ENCODE data around the gene PRRX2. TPM values are rescaled to one million over a fixed set of nuclear protein-coding genes. Genes with fewer than 3 reads are reported as not detected.
A peak's percentile ranks its signal among the peaks of the same experiment; 100 is the strongest.
"Not testable (repeated sequence)": the region's sequence is repeated elsewhere in the genome, so short reads cannot be mapped to it uniquely, and the experiment has no call there.

The PRRX2 gene
- total and polyA plus RNA-seq, 2 experiments from 2014 or later: 141 to 169 TPM

DNA sequence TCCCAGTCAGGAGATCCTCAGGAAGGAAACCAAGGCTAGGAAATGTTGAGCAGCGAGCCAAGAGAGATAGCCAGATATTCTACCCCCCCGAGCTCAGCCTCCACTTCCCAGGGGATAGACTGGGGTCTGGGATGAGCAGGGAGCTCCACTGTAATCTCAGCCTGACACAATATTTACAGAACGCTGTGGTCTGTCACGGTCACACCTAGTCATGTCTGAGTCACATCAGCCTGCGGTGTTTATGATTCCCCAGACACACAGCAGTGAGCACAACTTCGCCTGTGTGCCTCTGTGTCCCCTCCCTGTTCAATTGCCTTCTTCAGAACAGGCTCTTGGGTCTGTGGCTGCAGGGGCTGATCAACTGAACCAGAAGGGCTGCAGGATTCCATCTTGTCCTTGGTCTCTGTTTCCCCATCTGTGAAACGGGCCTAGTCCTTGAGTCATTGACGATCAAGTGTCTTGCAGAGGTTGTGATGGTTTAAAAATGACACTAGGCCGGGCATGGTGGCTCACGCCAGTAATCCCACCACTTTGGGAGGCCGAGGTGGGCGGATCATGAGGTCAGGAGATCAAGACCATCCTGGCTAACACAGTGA is 8.6 kb upstream of the PRRX2 start:
- TF ChIP-seq EZH2 (IDR thresholded peaks at IDR 0.05; ENCODE audit: insufficient read depth, poor library complexity, severe bottlenecking): no peak
- TF ChIP-seq EZH2phosphoT487 (IDR thresholded peaks at IDR 0.05; ENCODE audit: insufficient read depth, low read depth): no peak
- in situ Hi-C loops (cut with MboI): no loop called here
- H3K4me3 ChIP-seq: no peak overlapping the region
- H3K4me1 ChIP-seq (ENCODE audit: insufficient read depth): peaks cover 13% of the 10 kb centered on the region
- peaks cover 12% of the 10 kb centered on the region for H3F3A ChIP-seq (ENCODE audit: insufficient read depth)
- no peak overlapping the region for H2AFZ ChIP-seq
- peak overlapping the region; percentile 23; the same call in 1 of the 2 replicates for H3K9ac ChIP-seq
- no peaks in the 10 kb centered on the region for H3K27me3 ChIP-seq (replicated peaks; ENCODE audit: insufficient read depth)
- WGBS, 2 experiments (ENCODE audit: low coverage in 1 of 2, low lambda C conversion rate in 2 of 2, missing lambda C conversion rate in 2 of 2): 41 to 45% methylated on average over 12 of the region's 12 CpGs
- no peaks in the 10 kb centered on the region for H3K79me2 ChIP-seq (ENCODE audit: insufficient read depth)
- no peaks in the 10 kb centered on the region for H4K20me1 ChIP-seq (ENCODE audit: insufficient read depth)
- peak; percentile 92 for DNase-seq
- peak overlapping the region; percentile 33 for H3K27ac ChIP-seq
- no peaks in the 10 kb centered on the region for H3K9me2 ChIP-seq (ENCODE audit: insufficient read depth)
- no peaks in the 10 kb centered on the region for H3K36me3 ChIP-seq (ENCODE audit: low read depth)
- no peaks in the 10 kb centered on the region for H3K9me3 ChIP-seq (ENCODE audit: low read depth)
- peak overlapping the region; percentile 52 for H3K4me2 ChIP-seq (ENCODE audit: unreplicated experiment)

DNA sequence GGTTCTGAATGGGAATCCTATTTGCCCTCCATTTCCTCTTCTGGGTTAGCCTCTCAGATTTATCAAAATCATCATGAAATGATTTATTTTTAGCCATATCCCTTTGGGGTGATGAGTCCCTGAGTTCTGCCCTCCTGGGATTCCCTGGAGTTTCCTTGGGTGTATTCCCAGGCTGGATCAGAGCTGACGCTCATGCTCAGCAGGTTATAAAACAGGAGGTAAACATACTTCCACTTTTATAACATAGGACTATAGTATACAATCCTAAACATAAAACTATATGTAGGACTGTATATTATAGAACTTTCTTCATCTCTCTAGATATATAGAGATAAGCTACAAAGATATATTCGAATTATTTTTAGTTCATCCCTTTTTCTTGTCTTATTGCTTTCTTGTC is 4.4 kb upstream of the PRRX2 start:
- H3K9me3 ChIP-seq (ENCODE audit: low read depth): no peaks in the 10 kb centered on the region
- peaks cover 10% of the 10 kb centered on the region for H3K4me1 ChIP-seq (ENCODE audit: insufficient read depth)
- H3F3A ChIP-seq (ENCODE audit: insufficient read depth): peaks cover 12% of the 10 kb centered on the region
- H3K36me3 ChIP-seq (ENCODE audit: low read depth): no peaks in the 10 kb centered on the region
- H3K27me3 ChIP-seq (replicated peaks; ENCODE audit: insufficient read depth): no peaks in the 10 kb centered on the region
- H3K4me2 ChIP-seq (ENCODE audit: unreplicated experiment): no peak overlapping the region
- no peaks in the 10 kb centered on the region for H3K9me2 ChIP-seq (ENCODE audit: insufficient read depth)
- H3K9ac ChIP-seq: no peak overlapping the region
- H3K79me2 ChIP-seq (ENCODE audit: insufficient read depth): 0 out of 2 replicates have a peak, but pooled peaks cover under 1% of the 10 kb centered on the region
- no peak overlapping the region for H2AFZ ChIP-seq
- WGBS, 2 experiments (ENCODE audit: low coverage in 1 of 2, low lambda C conversion rate in 2 of 2, missing lambda C conversion rate in 2 of 2): 90 to 95% methylated on average over 2 of the region's 2 CpGs
- no peak overlapping the region for H3K4me3 ChIP-seq
- in situ Hi-C loops (cut with MboI): no loop called here
- no peak for DNase-seq
- no peak overlapping the region for H3K27ac ChIP-seq
- H4K20me1 ChIP-seq (ENCODE audit: insufficient read depth): no peaks in the 10 kb centered on the region
- TF ChIP-seq EZH2phosphoT487 (IDR thresholded peaks at IDR 0.05; ENCODE audit: insufficient read depth, low read depth) (no peak), EZH2 (IDR thresholded peaks at IDR 0.05; ENCODE audit: insufficient read depth, poor library complexity, severe bottlenecking) (no peak)

DNA sequence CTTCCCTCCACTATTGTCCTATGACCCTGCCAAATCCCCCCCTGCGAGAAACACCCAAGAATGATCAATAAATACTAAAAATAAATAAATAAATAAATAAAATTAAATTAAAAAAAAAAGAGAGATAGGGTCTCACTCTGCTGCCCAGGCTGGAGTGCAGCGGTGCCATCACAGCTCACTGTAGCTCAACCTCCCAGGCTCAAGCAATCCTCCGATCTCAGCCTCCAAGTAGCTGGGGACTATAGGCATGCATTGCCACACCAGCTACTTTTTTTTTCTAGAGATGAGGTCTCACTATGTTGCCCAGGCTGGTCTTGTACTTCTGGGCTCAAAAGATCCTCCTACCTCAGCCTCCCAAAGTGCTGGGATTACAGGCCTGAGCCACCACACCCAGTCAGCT is 3.2 kb upstream of the PRRX2 start:
- H3K79me2 ChIP-seq (ENCODE audit: insufficient read depth): peaks cover 12% of the 10 kb centered on the region
- H3K27ac ChIP-seq; in situ Hi-C loops (cut with MboI); H3K4me3 ChIP-seq; H3F3A ChIP-seq (ENCODE audit: insufficient read depth); H3K9me2 ChIP-seq (ENCODE audit: insufficient read depth); H4K20me1 ChIP-seq (ENCODE audit: insufficient read depth); H3K4me2 ChIP-seq (ENCODE audit: unreplicated experiment); H3K9me3 ChIP-seq (ENCODE audit: low read depth); H3K36me3 ChIP-seq (ENCODE audit: low read depth); H3K9ac ChIP-seq; H2AFZ ChIP-seq; DNase-seq; H3K27me3 ChIP-seq (replicated peaks; ENCODE audit: insufficient read depth); H3K4me1 ChIP-seq (ENCODE audit: insufficient read depth): not testable (repeated sequence)
- WGBS, 2 experiments (ENCODE audit: low coverage in 1 of 2, low lambda C conversion rate in 2 of 2, missing lambda C conversion rate in 2 of 2): 78 to 85% methylated on average over 3 of the region's 3 CpGs

DNA sequence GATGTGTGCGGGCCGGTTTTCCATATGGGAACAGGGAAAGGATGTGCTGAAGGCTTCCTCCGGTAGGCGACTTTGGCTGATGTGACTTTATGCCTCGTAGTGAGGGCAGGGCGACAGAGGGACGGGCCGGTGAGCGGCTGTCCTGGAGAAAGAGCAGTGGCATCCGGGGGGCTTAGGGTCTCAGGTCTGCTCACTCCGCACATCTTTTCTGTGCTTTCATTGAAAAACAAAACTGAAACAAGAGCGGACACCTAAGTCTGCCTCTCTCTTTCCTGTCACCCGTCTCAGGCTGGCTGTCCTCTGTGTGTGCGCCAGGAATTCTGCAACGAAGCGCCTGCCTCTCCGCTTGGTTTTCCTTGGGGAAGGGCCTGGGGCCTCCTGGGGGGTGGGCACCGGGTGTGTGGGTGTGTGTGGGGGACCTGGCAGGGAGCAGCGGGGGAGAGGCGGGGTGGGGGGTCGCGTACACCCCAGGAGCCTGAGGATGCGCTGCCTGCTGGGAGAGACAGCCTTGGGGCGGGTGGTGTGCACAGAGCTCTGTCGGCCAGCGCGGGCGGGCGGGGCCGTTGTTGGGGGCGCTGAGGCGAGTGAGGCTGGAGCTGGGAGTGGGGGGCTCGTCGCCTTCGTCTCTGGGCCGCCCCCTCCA is 580 bp upstream of the PRRX2 start:
- WGBS, 2 experiments (ENCODE audit: low coverage in 1 of 2, low lambda C conversion rate in 2 of 2, missing lambda C conversion rate in 2 of 2): 5 to 11% methylated on average over 18 to 36 of the region's 36 CpGs
- peak overlapping the region; percentile 94 for H3K9ac ChIP-seq
- no peaks in the 10 kb centered on the region for H3K9me2 ChIP-seq (ENCODE audit: insufficient read depth)
- H3K36me3 ChIP-seq (ENCODE audit: low read depth): no peaks in the 10 kb centered on the region
- peak; percentile 74 for DNase-seq
- peak overlapping the region; percentile 99 for H3K27ac ChIP-seq
- H3K27me3 ChIP-seq (replicated peaks; ENCODE audit: insufficient read depth): no peaks in the 10 kb centered on the region
- H3K79me2 ChIP-seq (ENCODE audit: insufficient read depth): peaks cover 38% of the 10 kb centered on the region
- H3K4me2 ChIP-seq (ENCODE audit: unreplicated experiment): peak overlapping the region; percentile 80
- in situ Hi-C loops (cut with MboI): no loop called here
- H3K9me3 ChIP-seq (ENCODE audit: low read depth): no peaks in the 10 kb centered on the region
- no peaks in the 10 kb centered on the region for H4K20me1 ChIP-seq (ENCODE audit: insufficient read depth)
- H3K4me3 ChIP-seq: peak overlapping the region; percentile 82
- peaks cover 19% of the 10 kb centered on the region for H3K4me1 ChIP-seq (ENCODE audit: insufficient read depth)
- H2AFZ ChIP-seq: peak overlapping the region; percentile 72
- TF ChIP-seq EZH2phosphoT487 (IDR thresholded peaks at IDR 0.05; ENCODE audit: insufficient read depth, low read depth) (no peak), EZH2 (IDR thresholded peaks at IDR 0.05; ENCODE audit: insufficient read depth, poor library complexity, severe bottlenecking) (no peak)
- peaks cover 19% of the 10 kb centered on the region for H3F3A ChIP-seq (ENCODE audit: insufficient read depth)
